Right lobe of liver (tissue), 6 donors: ENCODE data around the gene ASB3. TPM values are rescaled to one million over a fixed set of nuclear protein-coding genes. Genes with fewer than 3 reads are reported as not detected.

Experiments used
- ATAC-seq, 4 donors: fragments of 200-7000 bp; cut with Tn5 transposase; one replicate each; pipeline ENCODE4 v1.9.1; 2020; ENCODE audit warnings: mild to moderate bottlenecking in 4 of 4, moderate library complexity in 4 of 4
- DNase-seq, 3 donors: peaks; one replicate each; pipeline ENCODE4 v3.0.0-alpha.2; 2020
- H3K27ac ChIP-seq, 3 donors: fragments of 200-600 bp; one replicate each; pipeline ENCODE4 v1.8.0; 2022
- H3K27me3 ChIP-seq, 2 donors: fragments of 200-600 bp; one replicate each; pipeline ENCODE4 v1.8.0; 2022
- H3K36me3 ChIP-seq, 4 donors: fragments of 200-600 bp; sonication (generic) in 1 of 4; one replicate each; pipeline versions ENCODE4 v1.5.1 to v1.8.0; 2017 to 2022; ENCODE audit warnings: control low read depth in 1 of 4
- H3K4me1 ChIP-seq, 4 donors: fragments of 200-600 bp; sonication (generic) in 1 of 4; one replicate each; pipeline versions ENCODE4 v1.5.1 to v1.8.0; 2017 to 2022; ENCODE audit warnings: control low read depth in 1 of 4
- H3K4me3 ChIP-seq, 3 donors: fragments of 200-600 bp; one replicate each; pipeline ENCODE4 v1.8.0; 2022
- H3K9me3 ChIP-seq, 4 donors: fragments of 200-600 bp; sonication (generic) in 1 of 4; one replicate each; pipeline versions ENCODE4 v1.5.1 to v1.8.0; 2017 to 2022; ENCODE audit warnings: control low read depth in 1 of 4
- POLR2A ChIP-seq: fragments of 450-650 bp; IDR thresholded peaks from one replicate; pipeline ENCODE4 v1.6.1; 2017; ENCODE audit warnings: antibody characterized with exemption, mild to moderate bottlenecking
- WGBS: methylation state at CpG from one replicate; pipeline ENCODE4 v1.1.6; 2018; ENCODE audit warnings: low coverage, low lambda C conversion rate; ENCODE audit not compliant: insufficient coverage; ENCODE audit errors: missing lambda C conversion rate; 5-methylcytosine and 5-hydroxymethylcytosine counted together
- intact Hi-C, 2 donors: fragments of 100-400 bp; cut with DNase I; formaldehyde crosslinking; loops; one replicate each; pipeline versions ENCODE4 v1.11.2 to v1.14.1; 2022
- total RNA-seq, 6 experiments: library from RNA; depleted of rRNA in 2 of 6; stranded (reverse); fragments of >200 nt in 2 of 6; fragmentation: NEBNext Ultra II Directional in 3 of 6; extraction: Animal tissue kit (Norgen Biotek cat#: 25700) in 3 of 6; gene quantifications; one replicate each; pipeline versions ENCODE4 v1.1.0 to v1.2.4, GENCODE V29; 2016 to 2023
- TF ChIP-seq, protein P1 (sequence below), 4 donors: fragments of 200-600 bp in 3 of 4; fragments of 450-650 bp in 1 of 4; IDR thresholded peaks; one replicate each; pipeline versions ENCODE4 v1.5.1 to v1.8.0; 2016 to 2022; ENCODE audit warnings: antibody characterized with exemption in 4 of 4, mild to moderate bottlenecking in 2 of 4
- donor health status: DM: no; HTN: yes; CAD: no.
- donor health status: DM: no; HTN: no; CAD: no.
- donor health status: DM: no; HTN: no; CAD: no.
- donor health status: DM: no; HTN: yes; CAD: no.
- donor health status: DM: no; HTN: yes; CAD: no.

The ASB3 gene
- total RNA-seq, 6 experiments from 2014 or later: 3.6 to 8.4 (median 5.3) TPM

DNA sequence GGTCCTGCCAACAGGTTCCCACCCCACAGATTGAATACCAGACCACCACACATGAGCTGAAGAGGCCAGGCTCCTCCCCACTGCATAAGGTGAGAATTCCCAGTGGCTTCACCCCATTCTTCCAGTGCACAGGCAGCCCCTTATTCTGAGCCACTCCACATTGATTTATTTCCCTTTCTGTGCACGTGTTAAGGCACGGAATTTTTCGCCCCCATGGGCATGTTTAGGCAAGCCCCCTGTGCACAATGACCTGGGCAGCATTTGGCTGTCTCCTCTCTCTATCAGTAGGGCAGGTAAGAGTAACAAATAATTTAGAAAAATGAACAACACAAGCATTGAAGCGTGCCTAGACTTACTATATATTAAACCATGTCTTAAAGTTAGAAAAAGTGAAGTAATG lies 34.4 kb downstream of the ASB3 start:
- TF ChIP-seq, protein P1, sequence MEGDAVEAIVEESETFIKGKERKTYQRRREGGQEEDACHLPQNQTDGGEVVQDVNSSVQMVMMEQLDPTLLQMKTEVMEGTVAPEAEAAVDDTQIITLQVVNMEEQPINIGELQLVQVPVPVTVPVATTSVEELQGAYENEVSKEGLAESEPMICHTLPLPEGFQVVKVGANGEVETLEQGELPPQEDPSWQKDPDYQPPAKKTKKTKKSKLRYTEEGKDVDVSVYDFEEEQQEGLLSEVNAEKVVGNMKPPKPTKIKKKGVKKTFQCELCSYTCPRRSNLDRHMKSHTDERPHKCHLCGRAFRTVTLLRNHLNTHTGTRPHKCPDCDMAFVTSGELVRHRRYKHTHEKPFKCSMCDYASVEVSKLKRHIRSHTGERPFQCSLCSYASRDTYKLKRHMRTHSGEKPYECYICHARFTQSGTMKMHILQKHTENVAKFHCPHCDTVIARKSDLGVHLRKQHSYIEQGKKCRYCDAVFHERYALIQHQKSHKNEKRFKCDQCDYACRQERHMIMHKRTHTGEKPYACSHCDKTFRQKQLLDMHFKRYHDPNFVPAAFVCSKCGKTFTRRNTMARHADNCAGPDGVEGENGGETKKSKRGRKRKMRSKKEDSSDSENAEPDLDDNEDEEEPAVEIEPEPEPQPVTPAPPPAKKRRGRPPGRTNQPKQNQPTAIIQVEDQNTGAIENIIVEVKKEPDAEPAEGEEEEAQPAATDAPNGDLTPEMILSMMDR (IDR thresholded peaks at IDR 0.05): no peak
- no peak for TF ChIP-seq POLR2A
- no peaks in the 10 kb centered on the region for H3K27me3 ChIP-seq
- no peak for ATAC-seq
- no peaks in the 10 kb centered on the region for H3K4me1 ChIP-seq
- peaks cover 0 to under 1% (median 0%) of the 10 kb centered on the region in 4 donors for H3K36me3 ChIP-seq
- H3K9me3 ChIP-seq: no peaks in the 10 kb centered on the region
- WGBS: 97% methylated on average over 4 of the region's 4 CpGs
- H3K4me3 ChIP-seq: no peak overlapping the region
- H3K27ac ChIP-seq: no peak overlapping the region
- intact Hi-C loops: no loop called here
- no peak for DNase-seq

DNA sequence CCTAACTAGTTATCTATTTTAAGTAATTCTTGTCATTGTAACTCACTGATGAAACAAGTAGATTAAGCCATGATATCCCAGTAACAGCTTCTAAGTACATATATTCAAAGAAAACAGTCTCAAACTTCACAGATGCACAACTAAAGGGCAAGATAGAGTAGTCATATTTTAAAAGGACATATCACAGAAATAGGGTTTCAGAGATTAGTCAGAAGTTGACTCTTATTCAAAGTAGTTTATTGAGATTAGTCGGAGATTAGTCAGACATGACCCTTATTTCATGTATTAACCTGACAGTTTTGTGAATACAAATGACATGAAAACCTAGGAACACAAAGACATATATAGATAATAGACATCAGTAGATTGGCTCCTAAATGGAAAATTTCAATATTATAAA lies 35.0 kb downstream of the ASB3 start:
- Histone ChIP-seq H3K27me3 (no peaks in the 10 kb centered on the region), H3K4me1 (no peaks in the 10 kb centered on the region), H3K4me3 (no peak overlapping the region), H3K27ac (no peak overlapping the region), H3K36me3 (peaks cover 0 to 5% (median 0%) of the 10 kb centered on the region in 4 donors), H3K9me3 (no peaks in the 10 kb centered on the region)
- TF ChIP-seq, protein P1 (IDR thresholded peaks at IDR 0.05): no peak
- no peak for TF ChIP-seq POLR2A
- 84% methylated on average over 1 of the region's 1 CpG for WGBS
- ATAC-seq: no peak
- intact Hi-C loops: no loop called here
- no peak for DNase-seq

DNA sequence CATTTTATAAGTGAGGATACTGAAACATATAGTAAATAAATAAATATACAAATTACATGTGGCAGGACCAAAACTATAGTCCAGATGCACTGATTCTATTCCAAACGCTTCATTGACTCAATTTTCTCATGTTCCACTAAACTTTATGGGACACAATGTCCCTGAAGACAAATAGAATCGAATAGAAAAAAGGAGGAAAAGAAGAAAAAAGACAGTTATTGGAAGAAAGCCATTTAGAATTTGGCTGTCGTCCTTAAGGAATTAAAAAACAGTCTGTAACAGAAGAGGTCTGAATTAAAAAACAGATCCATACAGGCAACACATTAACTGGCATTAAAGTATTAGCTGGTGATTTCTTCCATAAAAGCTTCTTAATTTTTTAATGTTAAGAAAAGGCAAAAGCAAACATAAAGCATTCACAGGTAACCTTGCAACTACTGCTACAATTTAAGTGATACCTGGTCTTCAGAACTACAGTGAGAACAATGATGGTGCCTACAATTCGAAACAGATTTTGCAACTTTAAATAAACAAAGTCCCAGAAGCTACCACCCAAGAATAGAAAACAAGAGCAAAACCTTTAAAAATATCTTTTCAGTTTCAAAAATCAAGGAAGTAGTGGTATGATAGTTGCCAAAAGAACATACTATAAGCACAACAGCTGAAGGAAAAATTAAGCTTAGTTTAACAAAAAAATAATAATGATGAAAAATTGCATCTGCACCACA lies 36.5 kb downstream of the ASB3 start:
- Histone ChIP-seq H3K27ac (no peak overlapping the region), H3K4me3 (no peak overlapping the region), H3K4me1 (no peaks in the 10 kb centered on the region), H3K36me3 (peaks cover 0 to 5% (median 0%) of the 10 kb centered on the region in 4 donors), H3K27me3 (no peaks in the 10 kb centered on the region), H3K9me3 (no peaks in the 10 kb centered on the region)
- 74% methylated on average over 4 of the region's 4 CpGs for WGBS
- TF ChIP-seq, protein P1 (IDR thresholded peaks at IDR 0.05): no peak
- TF ChIP-seq POLR2A: no peak
- intact Hi-C loops: no loop called here
- DNase-seq: no peak
- no peak for ATAC-seq

DNA sequence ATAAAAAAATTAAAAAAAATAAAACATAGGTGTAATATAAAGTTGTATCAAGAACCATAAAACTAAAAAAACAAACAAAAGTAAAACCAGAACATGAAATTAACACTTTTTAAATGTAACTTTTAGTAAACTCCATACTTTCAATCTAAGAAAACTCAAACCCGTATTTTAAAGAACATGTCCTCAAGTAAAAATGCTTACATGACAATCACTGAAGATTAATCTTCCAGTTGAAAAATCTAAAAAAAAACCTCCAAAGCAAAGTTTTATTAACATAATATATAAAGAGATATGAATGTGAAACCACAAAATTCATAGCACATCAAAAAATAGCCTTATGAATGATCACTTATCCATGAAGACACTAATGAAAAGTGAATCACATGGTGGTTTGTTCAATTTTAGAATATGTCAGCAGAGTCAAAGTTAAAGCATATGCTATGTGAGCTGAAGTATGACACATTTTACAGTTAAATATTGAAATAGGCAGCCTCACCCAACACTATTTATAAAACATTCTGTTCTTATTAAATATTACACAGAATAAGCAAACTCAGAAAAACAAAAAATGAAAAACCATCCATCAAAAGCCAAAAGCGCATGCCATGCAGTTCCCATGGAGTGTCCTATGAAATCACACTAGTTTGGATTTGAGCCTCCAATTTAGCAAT lies 42.2 kb downstream of the ASB3 start:
- Histone ChIP-seq H3K4me1 (peaks cover 0 to 1% (median 0%) of the 10 kb centered on the region in 4 donors), H3K4me3 (no peak overlapping the region), H3K27me3 (no peaks in the 10 kb centered on the region), H3K27ac (no peak overlapping the region), H3K9me3 (no peaks in the 10 kb centered on the region), H3K36me3 (peaks cover 0 to 5% (median 0%) of the 10 kb centered on the region in 4 donors)
- DNase-seq (no peak), ATAC-seq (no peak)
- intact Hi-C loops: no loop called here
- TF ChIP-seq POLR2A: no peak
- 90% methylated on average over 2 of the region's 2 CpGs for WGBS

DNA sequence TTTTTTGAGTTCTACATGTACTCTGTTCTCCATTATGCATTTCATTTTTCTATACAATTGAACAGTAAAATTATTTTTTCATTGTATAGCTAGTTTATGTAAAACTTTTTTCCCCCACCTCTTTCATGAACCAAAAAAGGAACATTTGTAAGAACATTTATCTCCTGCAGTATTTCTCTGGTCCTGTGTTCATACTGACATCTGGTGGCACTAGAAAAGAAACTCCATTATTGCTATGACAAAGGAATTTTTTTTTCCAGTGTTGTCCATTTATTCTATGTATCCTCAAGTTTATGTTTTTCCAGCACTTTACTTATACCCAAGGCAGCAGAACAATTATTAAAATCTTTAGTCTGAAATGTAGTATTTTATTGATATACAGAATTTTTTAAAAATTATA lies 46.6 kb downstream of the ASB3 start:
- no peaks in the 10 kb centered on the region for H3K36me3 ChIP-seq
- H3K27me3 ChIP-seq: no peaks in the 10 kb centered on the region
- no peak overlapping the region for H3K27ac ChIP-seq
- H3K4me1 ChIP-seq: peaks cover 0 to 10% (median 0%) of the 10 kb centered on the region in 4 donors
- TF ChIP-seq, protein P1 (IDR thresholded peaks at IDR 0.05): peak; percentile 30 to 50 (median 46)
- TF ChIP-seq POLR2A: no peak
- no peak overlapping the region for H3K4me3 ChIP-seq
- no peaks in the 10 kb centered on the region for H3K9me3 ChIP-seq
- ATAC-seq (peak in 3 of 4 donors; percentile 36 to 72 (median 55)), DNase-seq (no peak)
- intact Hi-C loops: no loop called here
